Esophagus (tissue), 2 donors: ENCODE measurements around the gene RIPK4. TPM values are rescaled to one million over a fixed set of nuclear protein-coding genes. Genes with fewer than 3 reads are reported as not detected.
A peak's percentile ranks its signal among the peaks of the same experiment; 100 is the strongest.

Source experiments
- H3K27ac ChIP-seq, 2 donors: one replicate each; pipeline ENCODE4 v1.5.1; 2013; ENCODE audit warnings: low read depth in 2 of 2, mild to moderate bottlenecking in 2 of 2, inconsistent platforms in 1 of 2, low read length in 1 of 2, moderate library complexity in 1 of 2
- H3K27me3 ChIP-seq, 2 donors: one replicate each; pipeline ENCODE4 v1.6.1; 2013; ENCODE audit warnings: low read length in 2 of 2, control low read depth in 1 of 2, mild to moderate bottlenecking in 1 of 2; ENCODE audit not compliant: insufficient read depth in 2 of 2, control insufficient read depth in 1 of 2
- H3K36me3 ChIP-seq, 2 donors: one replicate each; pipeline ENCODE4 v1.6.1; 2013; ENCODE audit warnings: low read length in 1 of 2; ENCODE audit not compliant: control insufficient read depth in 2 of 2, insufficient read depth in 2 of 2
- H3K4me1 ChIP-seq, 2 donors: one replicate each; pipeline ENCODE4 v1.6.1; 2013; ENCODE audit warnings: low read length in 1 of 2; ENCODE audit not compliant: control insufficient read depth in 2 of 2, insufficient read depth in 2 of 2
- H3K4me3 ChIP-seq, 2 donors: one replicate each; pipeline ENCODE4 v1.5.1; 2013; ENCODE audit warnings: low read length in 2 of 2, mild to moderate bottlenecking in 2 of 2, low read depth in 1 of 2, moderate library complexity in 1 of 2
- H3K9me3 ChIP-seq, 2 donors: one replicate each; pipeline ENCODE4 v1.6.1; 2013; ENCODE audit warnings: mild to moderate bottlenecking in 2 of 2, low read depth in 1 of 2, low read length in 1 of 2, moderate library complexity in 1 of 2; ENCODE audit not compliant: control insufficient read depth in 2 of 2, insufficient read depth in 1 of 2
- WGBS, 2 donors: extraction: QIAGEN DNeasy Blood & Tissue Kit; methylation state at CpG; one replicate each; pipeline ENCODE4 v1.1.7; 2013; 5-methylcytosine and 5-hydroxymethylcytosine counted together
- polyA plus RNA-seq, 2 donors: library from polyadenylated mRNA; stranded (reverse); fragments of 200-250 nt; gene quantifications; one replicate each; pipeline ENCODE4 v1.2.3, GENCODE V29; 2013
- donor health status: healthy with polysubstance abuse.
- donor health status: Bipolar disorder and iron deficiency.

The RIPK4 gene
- polyA plus RNA-seq, 2 donors: 51.7 to 72.4 TPM

GRCh38 chr21:41771625-41771945 lies 4.7 kb upstream of the RIPK4 start:
- Histone ChIP-seq H3K4me1 (peaks cover 0 to 9% of the 10 kb centered on the region in 2 donors), H3K9me3 (no peaks in the 10 kb centered on the region), H3K4me3 (no peak overlapping the region), H3K27me3 (peaks cover 0 to 2% of the 10 kb centered on the region in 2 donors), H3K27ac (no peak overlapping the region), H3K36me3 (no peaks in the 10 kb centered on the region)
- 88 to 93% methylated on average over 7 of the region's 7 CpGs for WGBS, 2 donors

- Histone ChIP-seq H3K27me3 (peaks cover 0 to 6% of the 10 kb centered on the region in 2 donors), H3K4me1 (peaks cover 0 to 9% of the 10 kb centered on the region in 2 donors), H3K36me3 (no peaks in the 10 kb centered on the region), H3K9me3 (no peaks in the 10 kb centered on the region), H3K4me3 (no peak overlapping the region), H3K27ac (no peak overlapping the region)
- 76 to 81% methylated on average over 14 of the region's 14 CpGs for WGBS, 2 donors
These were observed 4.2 kb upstream of the RIPK4 start for GRCh38 chr21:41770901-41771624.

GRCh38 chr21:41769933-41770332 lies 3.1 kb upstream of the RIPK4 start:
- no peaks in the 10 kb centered on the region for H3K36me3 ChIP-seq
- H3K27me3 ChIP-seq: peaks cover 0 to 6% of the 10 kb centered on the region in 2 donors
- no peaks in the 10 kb centered on the region for H3K9me3 ChIP-seq
- 82 to 87% methylated on average over 5 of the region's 5 CpGs for WGBS, 2 donors
- H3K4me1 ChIP-seq: peaks cover 0 to 3% of the 10 kb centered on the region in 2 donors
- H3K27ac ChIP-seq: no peak overlapping the region
- no peak overlapping the region for H3K4me3 ChIP-seq

GRCh38 chr21:41769521-41769920 lies 2.7 kb upstream of the RIPK4 start:
- H3K27ac ChIP-seq: no peak overlapping the region

GRCh38 chr21:41769111-41769510 lies 2.3 kb upstream of the RIPK4 start:
- 19 to 32% methylated on average over 10 of the region's 10 CpGs for WGBS, 2 donors
- Histone ChIP-seq H3K27me3 (peaks cover 0 to 6% of the 10 kb centered on the region in 2 donors), H3K9me3 (no peaks in the 10 kb centered on the region), H3K4me3 (peak overlapping the region in 1 of 2 donors; percentile 69), H3K27ac (no peak overlapping the region), H3K36me3 (no peaks in the 10 kb centered on the region), H3K4me1 (peaks cover 0 to 2% of the 10 kb centered on the region in 2 donors)

More at GRCh38 chr21:41769521-41769920, 2.7 kb upstream of the RIPK4 start:
- Histone ChIP-seq H3K27me3 (peaks cover 0 to 6% of the 10 kb centered on the region in 2 donors), H3K4me1 (no peaks in the 10 kb centered on the region), H3K9me3 (no peaks in the 10 kb centered on the region), H3K4me3 (no peak overlapping the region), H3K36me3 (no peaks in the 10 kb centered on the region)
- 72 to 80% methylated on average over 7 of the region's 7 CpGs for WGBS, 2 donors

- H3K4me3 ChIP-seq: peak overlapping the region; percentile 8 to 69
These were observed 1.7 kb upstream of the RIPK4 start for GRCh38 chr21:41768437-41769042.

GRCh38 chr21:41767606-41768436 lies 969 bp upstream of the RIPK4 start:
- H3K9me3 ChIP-seq: no peaks in the 10 kb centered on the region
- peak overlapping the region; percentile 32 to 69 for H3K4me3 ChIP-seq
- no peaks in the 10 kb centered on the region for H3K36me3 ChIP-seq
- 5% methylated on average over 26 of the region's 26 CpGs for WGBS, 2 donors
- H3K27ac ChIP-seq: peak overlapping the region; percentile 58 to 70
- H3K27me3 ChIP-seq: peaks cover 0 to 6% of the 10 kb centered on the region in 2 donors
- peaks cover 0 to 3% of the 10 kb centered on the region in 2 donors for H3K4me1 ChIP-seq

More at GRCh38 chr21:41768437-41769042, 1.7 kb upstream of the RIPK4 start:
- Histone ChIP-seq H3K9me3 (no peaks in the 10 kb centered on the region), H3K36me3 (no peaks in the 10 kb centered on the region), H3K4me1 (peaks cover 0 to 3% of the 10 kb centered on the region in 2 donors), H3K27ac (peak overlapping the region in 1 of 2 donors; percentile 40), H3K27me3 (peaks cover 0 to 6% of the 10 kb centered on the region in 2 donors)
- WGBS, 2 donors: 3% methylated on average over 17 of the region's 17 CpGs

- Histone ChIP-seq H3K4me3 (peak overlapping the region; percentile 69 to 78), H3K9me3 (peaks cover 0 to 2% of the 10 kb centered on the region in 2 donors), H3K36me3 (no peaks in the 10 kb centered on the region), H3K4me1 (peaks cover 0 to 5% of the 10 kb centered on the region in 2 donors), H3K27me3 (peaks cover 0 to 8% of the 10 kb centered on the region in 2 donors), H3K27ac (peak overlapping the region; percentile 76 to 89)
- 8 to 9% methylated on average over 56 to 88 of the region's 88 CpGs for WGBS, 2 donors
These were observed 624 bp downstream of the RIPK4 start for GRCh38 chr21:41765973-41766882.
